ENCODE measurements around the gene TCF4.

DNA sequence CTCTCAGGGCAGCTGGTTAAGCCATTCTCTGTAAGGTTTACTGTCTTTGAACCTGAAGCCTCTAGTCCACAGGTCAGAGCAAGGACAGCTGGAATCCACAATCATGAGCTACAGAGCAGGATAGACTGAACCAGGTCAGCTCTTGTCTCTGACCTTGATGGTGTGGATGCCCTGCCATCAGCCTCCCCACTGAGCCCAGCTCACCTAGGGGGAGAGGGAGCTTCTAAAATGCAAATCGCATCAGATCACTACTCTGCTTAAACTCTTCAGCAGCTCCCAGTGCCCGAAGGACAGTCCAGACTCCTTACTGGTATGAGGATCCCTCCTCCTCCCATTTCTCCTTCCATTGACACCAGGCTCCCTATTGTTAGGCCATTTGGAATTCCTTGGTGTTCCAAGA is 373.5 kb downstream of the TCF4 start:
- TF ChIP-seq, protein P1, sequence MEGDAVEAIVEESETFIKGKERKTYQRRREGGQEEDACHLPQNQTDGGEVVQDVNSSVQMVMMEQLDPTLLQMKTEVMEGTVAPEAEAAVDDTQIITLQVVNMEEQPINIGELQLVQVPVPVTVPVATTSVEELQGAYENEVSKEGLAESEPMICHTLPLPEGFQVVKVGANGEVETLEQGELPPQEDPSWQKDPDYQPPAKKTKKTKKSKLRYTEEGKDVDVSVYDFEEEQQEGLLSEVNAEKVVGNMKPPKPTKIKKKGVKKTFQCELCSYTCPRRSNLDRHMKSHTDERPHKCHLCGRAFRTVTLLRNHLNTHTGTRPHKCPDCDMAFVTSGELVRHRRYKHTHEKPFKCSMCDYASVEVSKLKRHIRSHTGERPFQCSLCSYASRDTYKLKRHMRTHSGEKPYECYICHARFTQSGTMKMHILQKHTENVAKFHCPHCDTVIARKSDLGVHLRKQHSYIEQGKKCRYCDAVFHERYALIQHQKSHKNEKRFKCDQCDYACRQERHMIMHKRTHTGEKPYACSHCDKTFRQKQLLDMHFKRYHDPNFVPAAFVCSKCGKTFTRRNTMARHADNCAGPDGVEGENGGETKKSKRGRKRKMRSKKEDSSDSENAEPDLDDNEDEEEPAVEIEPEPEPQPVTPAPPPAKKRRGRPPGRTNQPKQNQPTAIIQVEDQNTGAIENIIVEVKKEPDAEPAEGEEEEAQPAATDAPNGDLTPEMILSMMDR (conservative IDR thresholded peaks at IDR 0.05; ENCODE audit: low read depth, low read length), result no peak
- no peak for TF ChIP-seq EZH2 (IDR thresholded peaks at IDR 0.05; ENCODE audit: borderline replicate concordance, low read depth, low read length, poor library complexity, severe bottlenecking)

Measured in A673 (cell line).